AG04450 (cell line): ENCODE measurements around the gene TMEM184A. TPM values are rescaled to one million over a fixed set of nuclear protein-coding genes. Genes with fewer than 3 reads are reported as not detected.

Experiments used
- CTCF ChIA-PET: fragments of 300-600, 350-600 bp; formaldehyde crosslinking; extraction: SDS; loops from one replicate; lab custom pipeline; 2022; ENCODE audit warnings: antibody characterized with exemption, inconsistent platforms; lab: Charles Lee
- POLR2A ChIA-PET: fragments of 350-600 bp; formaldehyde crosslinking; extraction: SDS; loops from one replicate; lab custom pipeline; 2021; ENCODE audit warnings: antibody characterized with exemption, inconsistent platforms; lab: Yijun Ruan, JAX
- DNase-seq: peaks from one replicate; pipeline ENCODE4 v3.0.0-alpha.2; 2011; ENCODE audit warnings: low read depth, low spot score
- H3K27ac ChIP-seq: one replicate; pipeline ENCODE4 v1.5.1; 2012; ENCODE audit warnings: low read depth, low read length, control low read depth
- H3K27me3 ChIP-seq: one replicate; pipeline ENCODE4 v1.6.0; 2012; ENCODE audit warnings: low read length; ENCODE audit not compliant: control insufficient read depth, insufficient read depth
- H3K4me3 ChIP-seq: 2 replicates; pipeline ENCODE4 v1.5.1; 2011; ENCODE audit warnings: mild to moderate bottlenecking, low read depth, low read length, control low read depth
- H3K9me3 ChIP-seq: 2 replicates; pipeline ENCODE4 v1.5.1; 2012; ENCODE audit warnings: low read length; ENCODE audit not compliant: control insufficient read depth, insufficient read depth
- polyA minus RNA-seq: library from RNA; depleted of rRNA, polyadenylated mRNA; stranded (reverse); fragments of >200 nt; gene quantifications from 2 replicates; pipeline ENCODE4 v1.2.3, GENCODE V29; 2011; rRNA and poly(A)+ RNA removed
- polyA plus RNA-seq: library from polyadenylated mRNA; depleted of rRNA; stranded (reverse); fragments of >200 nt; gene quantifications from 2 replicates; pipeline ENCODE4 v1.2.3, GENCODE V29; 2011; rRNA removed
- TF ChIP-seq, protein P1 (sequence below): IDR thresholded peaks from 2 replicates; pipeline ENCODE4 v1.5.1; 2011; ENCODE audit warnings: low read depth, low read length, control low read depth, inconsistent platforms

The TMEM184A gene
- polyA plus RNA-seq (0.36 and 0.56 TPM in 2 replicates), polyA minus RNA-seq (0.23 and 0.91 TPM in 2 replicates)

DNA sequence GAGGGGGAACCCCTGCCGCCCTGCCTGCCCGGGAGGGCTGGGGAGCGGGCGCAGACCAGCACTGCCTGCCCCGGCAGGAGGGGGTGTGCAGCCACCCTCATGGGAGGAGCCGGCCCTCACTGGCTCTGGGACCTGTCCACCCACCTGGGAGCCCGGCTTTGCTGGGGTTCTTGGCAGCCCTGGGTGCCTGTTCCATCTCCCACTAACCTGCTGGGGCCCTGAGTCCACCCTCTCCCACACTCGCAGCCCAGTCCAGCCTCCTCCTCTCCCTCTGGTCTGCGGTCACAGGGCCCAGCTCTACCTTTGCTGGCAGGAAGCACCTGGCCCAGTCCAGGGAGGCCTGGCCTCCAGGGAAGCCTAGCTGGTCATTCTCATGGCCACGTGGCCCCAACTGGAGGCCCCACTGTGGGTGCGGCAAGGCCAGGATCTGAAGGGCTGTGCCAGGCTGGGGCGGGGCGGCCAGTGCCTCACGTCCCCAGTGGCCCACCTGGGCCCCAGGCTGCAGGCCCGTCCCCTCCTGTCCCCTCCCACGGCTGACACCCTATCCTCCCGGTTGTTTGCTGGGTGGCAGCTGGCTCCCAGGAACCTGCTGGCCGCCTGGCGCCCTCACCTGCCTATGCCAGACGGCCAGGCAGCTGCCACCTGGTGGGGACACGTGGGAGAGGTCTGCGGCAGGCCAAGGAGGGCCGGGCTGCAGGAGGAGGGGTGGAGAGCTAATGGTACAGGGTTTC is at the start of gene TMEM184A:
Gene TMEM184A, minus strand, starts transcription at position 393 of the 731 bp plus-strand sequence. CDS start 721 bp downstream, outside the sequence.
- POLR2A ChIA-PET, result interaction anchor here (0.6 to 2.1 kb wide), 6 partner anchors 11 to 24 kb away, joined by 3 to 15 read pairs (median 4); no protein-coding TSS in a partner anchor
- TF ChIP-seq, protein P1, sequence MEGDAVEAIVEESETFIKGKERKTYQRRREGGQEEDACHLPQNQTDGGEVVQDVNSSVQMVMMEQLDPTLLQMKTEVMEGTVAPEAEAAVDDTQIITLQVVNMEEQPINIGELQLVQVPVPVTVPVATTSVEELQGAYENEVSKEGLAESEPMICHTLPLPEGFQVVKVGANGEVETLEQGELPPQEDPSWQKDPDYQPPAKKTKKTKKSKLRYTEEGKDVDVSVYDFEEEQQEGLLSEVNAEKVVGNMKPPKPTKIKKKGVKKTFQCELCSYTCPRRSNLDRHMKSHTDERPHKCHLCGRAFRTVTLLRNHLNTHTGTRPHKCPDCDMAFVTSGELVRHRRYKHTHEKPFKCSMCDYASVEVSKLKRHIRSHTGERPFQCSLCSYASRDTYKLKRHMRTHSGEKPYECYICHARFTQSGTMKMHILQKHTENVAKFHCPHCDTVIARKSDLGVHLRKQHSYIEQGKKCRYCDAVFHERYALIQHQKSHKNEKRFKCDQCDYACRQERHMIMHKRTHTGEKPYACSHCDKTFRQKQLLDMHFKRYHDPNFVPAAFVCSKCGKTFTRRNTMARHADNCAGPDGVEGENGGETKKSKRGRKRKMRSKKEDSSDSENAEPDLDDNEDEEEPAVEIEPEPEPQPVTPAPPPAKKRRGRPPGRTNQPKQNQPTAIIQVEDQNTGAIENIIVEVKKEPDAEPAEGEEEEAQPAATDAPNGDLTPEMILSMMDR, result peak; percentile 20; the same call in 1 of the 2 replicates

DNA sequence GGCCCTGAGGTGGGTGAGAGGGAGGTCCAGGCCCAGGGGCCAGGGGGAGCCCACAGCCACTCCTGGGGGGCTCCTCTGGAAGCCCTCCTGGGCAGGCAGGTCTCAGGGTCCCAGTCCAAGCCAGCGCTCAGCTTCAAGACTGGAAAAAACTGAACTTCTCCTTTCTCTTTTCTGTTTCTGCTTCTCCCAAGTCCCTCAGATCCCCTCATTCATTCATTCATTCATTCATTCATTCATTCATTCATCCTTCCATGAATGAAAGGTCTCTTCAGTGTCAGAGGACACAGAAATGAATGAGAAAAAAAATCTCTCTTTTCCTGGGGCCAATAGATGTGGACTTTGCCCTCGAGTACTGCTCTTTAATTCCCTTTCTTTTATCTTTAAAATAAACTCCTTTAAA is 48.4 kb upstream of the TMEM184A start:
- Histone ChIP-seq H3K9me3 (no peaks in the 10 kb centered on the region), H3K27me3 (peaks cover 41% of the 10 kb centered on the region), H3K27ac (no peak overlapping the region), H3K4me3 (no peak overlapping the region)
- DNase-seq, result no peak
- CTCF ChIA-PET, result interaction anchor here (1.2 kb wide), 1 partner anchor 25 kb away, joined by 3 read pairs; no protein-coding TSS in a partner anchor
- TF ChIP-seq, protein P1, result no peak
- POLR2A ChIA-PET, result no interaction called here

More for the DNA sequence above, at the start of gene TMEM184A:
- DNase-seq, result no peak
- H3K4me3 ChIP-seq, result no peak within 1 kb of the TSS; the same call in 1 of the 2 replicates
- no peaks in the 10 kb centered on the region for H3K27me3 ChIP-seq
- CTCF ChIA-PET, result no interaction called here
- peak within 1 kb of the TSS; percentile 11 for H3K27ac ChIP-seq
- no peaks in the 10 kb centered on the region; the same call in 1 of the 2 replicates for H3K9me3 ChIP-seq

DNA sequence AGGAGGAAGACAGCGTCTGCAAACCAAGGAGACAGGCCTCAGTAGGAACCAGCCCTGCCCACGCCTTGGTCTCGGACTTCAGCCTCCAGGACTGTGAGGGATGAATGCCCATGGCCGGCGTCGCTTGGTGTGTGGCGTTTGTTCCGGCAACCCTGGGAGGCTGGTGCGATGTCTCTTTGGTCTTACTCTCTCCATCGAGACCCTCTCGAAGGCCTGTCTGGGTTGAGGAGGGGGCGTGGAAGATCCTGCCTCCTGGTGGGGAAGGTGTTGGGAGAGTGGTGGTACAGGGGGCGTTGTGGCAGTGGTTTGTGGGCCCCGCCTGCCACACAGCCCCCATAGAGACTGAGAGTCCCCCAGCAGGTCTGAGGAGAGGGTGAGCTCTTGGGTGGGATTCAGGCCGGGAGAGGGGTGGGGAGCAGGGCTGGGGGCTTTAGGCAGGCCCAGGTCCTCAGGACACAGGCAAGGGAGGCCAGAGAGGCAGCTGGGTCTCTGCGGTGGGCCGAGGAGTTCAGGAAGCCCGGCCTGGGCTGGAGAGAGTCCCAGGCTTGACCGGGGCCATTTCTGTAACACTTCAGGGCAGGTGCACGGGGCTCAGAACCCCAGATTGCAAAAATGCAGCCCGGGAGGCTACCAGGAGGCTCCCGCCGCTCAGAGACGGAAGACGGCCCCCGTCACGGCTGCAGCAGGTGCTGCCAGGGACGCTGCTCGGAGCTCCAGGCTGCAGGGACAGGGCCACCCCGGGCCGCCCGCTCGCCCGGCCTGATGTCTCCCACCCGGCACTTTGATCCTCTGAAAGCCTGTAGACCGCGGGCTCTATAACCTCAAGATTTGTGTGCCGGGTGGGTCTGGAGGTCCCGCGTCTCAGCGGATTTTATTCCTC is 47.6 kb upstream of the TMEM184A start:
- ChIA-PET POLR2A (no interaction called here), CTCF (no interaction called here)
- H3K9me3 ChIP-seq, result no peaks in the 10 kb centered on the region; the same call in 1 of the 2 replicates
- DNase-seq, result no peak
- TF ChIP-seq, protein P1, result no peak
- H3K4me3 ChIP-seq, result no peak overlapping the region
- H3K27ac ChIP-seq, result no peak overlapping the region
- H3K27me3 ChIP-seq, result peaks cover 44% of the 10 kb centered on the region

DNA sequence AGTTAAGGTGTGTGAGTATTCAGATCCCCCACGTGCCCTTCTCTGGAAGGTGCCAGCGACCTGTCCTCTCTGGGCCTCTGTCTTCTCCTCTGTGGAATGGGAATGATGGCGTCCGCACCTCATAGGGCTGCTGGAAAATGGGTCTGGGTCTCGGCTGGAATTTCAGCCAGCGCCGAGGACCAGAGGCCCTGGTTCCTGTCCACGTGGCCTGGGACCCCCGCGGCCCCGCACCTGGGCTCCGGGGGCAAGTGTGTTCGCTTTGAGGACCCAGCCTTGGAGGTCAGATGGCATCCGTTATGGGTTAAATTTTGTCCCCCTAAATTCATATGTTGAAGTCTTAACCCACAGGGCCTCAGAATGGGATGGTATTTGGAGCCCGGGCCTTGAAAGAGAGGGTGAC is 46.4 kb upstream of the TMEM184A start:
- TF ChIP-seq, protein P1, result no peak
- CTCF ChIA-PET, result no interaction called here
- POLR2A ChIA-PET, result no interaction called here

More for the DNA sequence above, 46.4 kb upstream of the TMEM184A start:
- DNase-seq, result no peak
- Histone ChIP-seq H3K27me3 (peaks cover 44% of the 10 kb centered on the region), H3K9me3 (no peaks in the 10 kb centered on the region; the same call in 1 of the 2 replicates), H3K27ac (no peak overlapping the region), H3K4me3 (no peak overlapping the region)
